Measurements from ENCODE around the gene TSC22D3. TPM values are rescaled to one million over a fixed set of nuclear protein-coding genes. Genes with fewer than 3 reads are reported as not detected.

Gene TSC22D3
- total and polyA plus RNA-seq, 2 experiments from 2014 or later = 455 to 647 TPM

- H3K9me3 ChIP-seq (ENCODE audit: low read depth) = no peaks in the 10 kb centered on the region
- H3K9me2 ChIP-seq (replicated peaks; ENCODE audit: insufficient read depth) = no peaks in the 10 kb centered on the region
- no peak overlapping the region for H2AFZ ChIP-seq
- WGBS (ENCODE audit: low lambda C conversion rate, missing lambda C conversion rate) = 87% methylated on average over 3 of the region's 3 CpGs
- H3K4me2 ChIP-seq = no peak overlapping the region
- H3K4me1 ChIP-seq (ENCODE audit: insufficient read depth) = peaks cover 44% of the 10 kb centered on the region
- DNase-seq (ENCODE audit: low spot score) = no peak
- H3K27me3 ChIP-seq = no peaks in the 10 kb centered on the region
- no peak for TF ChIP-seq CTCF (IDR thresholded peaks at IDR 0.05; ENCODE audit: poor library complexity)
- TF ChIP-seq EZH2 (IDR thresholded peaks at IDR 0.05; ENCODE audit: borderline replicate concordance) = no peak
- no peak for TF ChIP-seq EZH2phosphoT487 (IDR thresholded peaks at IDR 0.05; ENCODE audit: low read depth, severe bottlenecking, unreplicated experiment)
- H3K4me3 ChIP-seq = no peak overlapping the region
- no peaks in the 10 kb centered on the region for H3K79me2 ChIP-seq
- H3K27ac ChIP-seq = peak overlapping the region; percentile 68
- H4K20me1 ChIP-seq (ENCODE audit: insufficient read depth, poor library complexity, severe bottlenecking) = no peaks in the 10 kb centered on the region
- no peaks in the 10 kb centered on the region for H3K36me3 ChIP-seq (replicated peaks; ENCODE audit: insufficient read depth, low read depth)
These were observed 93.3 kb downstream of the TSC22D3 start for GRCh38 chrX:107682256-107682655.

GRCh38 chrX:107678957-107679740, 96.4 kb downstream of the TSC22D3 start:
- H2AFZ ChIP-seq = no peak overlapping the region
- peak overlapping the region; percentile 96 for H3K27ac ChIP-seq
- no peaks in the 10 kb centered on the region for H3K9me2 ChIP-seq (replicated peaks; ENCODE audit: insufficient read depth)
- H3K36me3 ChIP-seq (replicated peaks; ENCODE audit: insufficient read depth, low read depth) = no peaks in the 10 kb centered on the region
- 86% methylated on average over 8 of the region's 8 CpGs for WGBS (ENCODE audit: low lambda C conversion rate, missing lambda C conversion rate)
- H3K27me3 ChIP-seq = no peaks in the 10 kb centered on the region
- H3K79me2 ChIP-seq = no peaks in the 10 kb centered on the region
- H3K4me1 ChIP-seq (ENCODE audit: insufficient read depth) = peaks cover 46% of the 10 kb centered on the region
- H4K20me1 ChIP-seq (ENCODE audit: insufficient read depth, poor library complexity, severe bottlenecking) = no peaks in the 10 kb centered on the region
- TF ChIP-seq CTCF (IDR thresholded peaks at IDR 0.05; ENCODE audit: poor library complexity) (no peak), EZH2 (IDR thresholded peaks at IDR 0.05; ENCODE audit: borderline replicate concordance) (no peak), EZH2phosphoT487 (IDR thresholded peaks at IDR 0.05; ENCODE audit: low read depth, severe bottlenecking, unreplicated experiment) (no peak)
- DNase-seq (ENCODE audit: low spot score) = peak; percentile 54
- no peaks in the 10 kb centered on the region for H3K9me3 ChIP-seq (ENCODE audit: low read depth)
- H3K4me2 ChIP-seq = no peak overlapping the region
- no peak overlapping the region for H3K4me3 ChIP-seq

- Histone ChIP-seq H3K4me3 (no peak overlapping the region), H3K27ac (peak overlapping the region; percentile 96), H2AFZ (no peak overlapping the region), H3K9me3 (ENCODE audit: low read depth) (no peaks in the 10 kb centered on the region), H3K9me2 (replicated peaks; ENCODE audit: insufficient read depth) (no peaks in the 10 kb centered on the region), H3K4me1 (ENCODE audit: insufficient read depth) (peaks cover 45% of the 10 kb centered on the region), H3K79me2 (no peaks in the 10 kb centered on the region), H3K27me3 (no peaks in the 10 kb centered on the region), H3K36me3 (replicated peaks; ENCODE audit: insufficient read depth, low read depth) (no peaks in the 10 kb centered on the region), H3K4me2 (peak overlapping the region; percentile 79), H4K20me1 (ENCODE audit: insufficient read depth, poor library complexity, severe bottlenecking) (no peaks in the 10 kb centered on the region)
- TF ChIP-seq EZH2phosphoT487 (IDR thresholded peaks at IDR 0.05; ENCODE audit: low read depth, severe bottlenecking, unreplicated experiment) (no peak), EZH2 (IDR thresholded peaks at IDR 0.05; ENCODE audit: borderline replicate concordance) (no peak), CTCF (IDR thresholded peaks at IDR 0.05; ENCODE audit: poor library complexity) (no peak)
- WGBS (ENCODE audit: low lambda C conversion rate, missing lambda C conversion rate) = 83% methylated on average over 4 of the region's 4 CpGs
- DNase-seq (ENCODE audit: low spot score) = no peak
These were observed 97.7 kb downstream of the TSC22D3 start for GRCh38 chrX:107677909-107678308.

Data from hepatocyte (in vitro differentiated cells).